ENCODE results near the gene ZNF276.

GRCh38 chr16:89700649-89701424 is 20.5 kb upstream of the ZNF276 start:
- TF ChIP-seq CTCF (IDR thresholded peaks at IDR 0.05) (peak in 2 of 6 experiments; percentile 7 to 20), POLR2A (IDR thresholded peaks at IDR 0.05) (no peak)

Data from thyroid gland (tissue), 4 donors.